Natural killer cell (primary cell): ENCODE measurements around the gene SLU7. TPM values are rescaled to one million over a fixed set of nuclear protein-coding genes. Genes with fewer than 3 reads are reported as not detected.

Experiments used
- ATAC-seq, 3 donors: fragments of 150-1000 bp in 2 of 3; fragments of 200-7000 bp in 1 of 3; cut with Tn5 transposase; 1 replicate in 1 of 3; 2 replicates in 2 of 3; pipeline ENCODE4 v1.10.0; 2021; ENCODE audit warnings: mild to moderate bottlenecking in 2 of 3, moderate library complexity in 2 of 3
- DNase-seq, 2 donors: peaks; one replicate each; pipeline versions ENCODE4 v3.0.0 to v3.0.0-alpha.2; 2013 to 2021; ENCODE audit warnings: mixed read lengths in 1 of 2
- H3K27ac ChIP-seq: one replicate; pipeline ENCODE4 v1.5.1; 2013; ENCODE audit warnings: mild to moderate bottlenecking, low read length
- H3K27me3 ChIP-seq: one replicate; pipeline ENCODE4 v1.6.1; 2013; ENCODE audit warnings: low read length; ENCODE audit not compliant: control insufficient read depth, insufficient read depth
- H3K36me3 ChIP-seq: one replicate; pipeline ENCODE4 v1.6.1; 2013; ENCODE audit warnings: low read length; ENCODE audit not compliant: control insufficient read depth, insufficient read depth
- H3K4me1 ChIP-seq: one replicate; pipeline ENCODE4 v1.6.1; 2013; ENCODE audit warnings: low read length; ENCODE audit not compliant: control insufficient read depth, insufficient read depth
- H3K4me3 ChIP-seq: one replicate; pipeline ENCODE4 v1.5.1; 2013; ENCODE audit warnings: low read length
- H3K9me3 ChIP-seq: one replicate; pipeline ENCODE4 v1.6.1; 2013; ENCODE audit warnings: low read length; ENCODE audit not compliant: control insufficient read depth, insufficient read depth
- H3K27ac Mint-ChIP-seq, 2 donors: one replicate each; pipeline ENCODE4 v1.8.0; 2022; ENCODE audit warnings: mild to moderate bottlenecking in 2 of 2, mixed read lengths in 2 of 2, moderate library complexity in 1 of 2
- H3K27me3 Mint-ChIP-seq, 2 donors: one replicate each; pipeline ENCODE4 v1.8.0; 2022; ENCODE audit warnings: low read depth in 2 of 2, mixed read lengths in 2 of 2
- H3K36me3 Mint-ChIP-seq: one replicate; pipeline ENCODE4 v1.8.0; 2022; ENCODE audit warnings: mixed read lengths
- H3K4me1 Mint-ChIP-seq, 2 donors: one replicate each; pipeline ENCODE4 v1.8.0; 2022; ENCODE audit warnings: mixed read lengths in 2 of 2
- H3K4me3 Mint-ChIP-seq: one replicate; pipeline ENCODE4 v1.8.0; 2022; ENCODE audit warnings: mild to moderate bottlenecking, moderate library complexity, mixed read lengths
- H3K9me3 Mint-ChIP-seq, 2 donors: one replicate each; pipeline ENCODE4 v1.8.0; 2022; ENCODE audit warnings: mixed read lengths in 2 of 2
- CTCF ChIP-seq: fragments of 200-600 bp; IDR thresholded peaks from one replicate; pipeline ENCODE4 v1.8.0; 2022; ENCODE audit warnings: antibody characterized with exemption
- WGBS: methylation state at CpG from one replicate; pipeline ENCODE4 v1.1.7; 2013; ENCODE audit warnings: missing lambda C conversion rate; ENCODE audit not compliant: insufficient coverage; 5-methylcytosine and 5-hydroxymethylcytosine counted together
- intact Hi-C: fragments of 100-400 bp; cut with micrococcal nuclease; formaldehyde crosslinking; loops from one replicate; pipeline ENCODE4 v1.14.2; 2022
- total RNA-seq, 4 donors: library from RNA; stranded (reverse); fragments of 120-200 nt in 1 of 4; gene quantifications; one replicate each; pipeline versions ENCODE4 v1.2.3 to v1.2.4, GENCODE V29; 2013 to 2022

SLU7 gene
- total RNA-seq, 3 donors from 2014 or later (not counting 1 experiment from before 2014, with no cell fraction given), result 114 to 143 (median 118) TPM

GRCh38 chr5:160380041-160380440 is 38.8 kb downstream of the SLU7 start:
- Mint-ChIP-seq H3K4me3 (no peak overlapping the region), H3K27me3 (peaks cover 22 to 42% of the 10 kb centered on the region in 2 donors), H3K4me1 (no peaks in the 10 kb centered on the region), H3K27ac (no peak overlapping the region), H3K36me3 (no peaks in the 10 kb centered on the region), H3K9me3 (no peaks in the 10 kb centered on the region)
- no peaks in the 10 kb centered on the region for H3K27me3 ChIP-seq
- no peak for ATAC-seq
- TF ChIP-seq CTCF, result no peak
- no peak overlapping the region for H3K4me3 ChIP-seq
- DNase-seq, result no peak
- H3K27ac ChIP-seq, result no peak overlapping the region
- intact Hi-C loops, result no loop called here
- WGBS, result 92% methylated on average over 2 of the region's 2 CpGs
- no peaks in the 10 kb centered on the region for H3K9me3 ChIP-seq
- no peaks in the 10 kb centered on the region for H3K4me1 ChIP-seq
- no peaks in the 10 kb centered on the region for H3K36me3 ChIP-seq

GRCh38 chr5:160379511-160379910 is 39.4 kb downstream of the SLU7 start:
- H3K36me3 ChIP-seq, result no peaks in the 10 kb centered on the region
- intact Hi-C loops, result no loop called here
- Mint-ChIP-seq H3K36me3 (no peaks in the 10 kb centered on the region), H3K27me3 (peaks cover 25 to 48% of the 10 kb centered on the region in 2 donors), H3K27ac (no peak overlapping the region), H3K4me1 (no peaks in the 10 kb centered on the region), H3K9me3 (no peaks in the 10 kb centered on the region), H3K4me3 (no peak overlapping the region)
- ATAC-seq (no peak), DNase-seq (no peak)
- H3K9me3 ChIP-seq, result no peaks in the 10 kb centered on the region
- TF ChIP-seq CTCF, result no peak
- H3K27me3 ChIP-seq, result no peaks in the 10 kb centered on the region
- 48% methylated on average over 4 of the region's 4 CpGs for WGBS
- no peak overlapping the region for H3K27ac ChIP-seq
- no peaks in the 10 kb centered on the region for H3K4me1 ChIP-seq
- no peak overlapping the region for H3K4me3 ChIP-seq

- Mint-ChIP-seq H3K9me3 (no peaks in the 10 kb centered on the region), H3K27me3 (peaks cover 28 to 59% of the 10 kb centered on the region in 2 donors), H3K27ac (no peak overlapping the region), H3K4me1 (no peaks in the 10 kb centered on the region), H3K36me3 (no peaks in the 10 kb centered on the region), H3K4me3 (no peak overlapping the region)
- H3K36me3 ChIP-seq, result no peaks in the 10 kb centered on the region
- no peaks in the 10 kb centered on the region for H3K9me3 ChIP-seq
- H3K27me3 ChIP-seq, result peaks cover under 1% of the 10 kb centered on the region
- no CpG with 5 or more reads among the region's 2 CpGs for WGBS
- no peak for TF ChIP-seq CTCF
- H3K27ac ChIP-seq, result no peak overlapping the region
- no peaks in the 10 kb centered on the region for H3K4me1 ChIP-seq
- H3K4me3 ChIP-seq, result no peak overlapping the region
- ATAC-seq (no peak), DNase-seq (no peak)
- intact Hi-C loops, result no loop called here
Observed at GRCh38 chr5:160378330-160378729, 40.6 kb downstream of the SLU7 start.

- Histone ChIP-seq H3K4me3 (no peak overlapping the region), H3K9me3 (no peaks in the 10 kb centered on the region), H3K27ac (no peak overlapping the region), H3K27me3 (peaks cover 3% of the 10 kb centered on the region), H3K36me3 (no peaks in the 10 kb centered on the region), H3K4me1 (no peaks in the 10 kb centered on the region)
- no peak overlapping the region for H3K4me3 Mint-ChIP-seq
- no peaks in the 10 kb centered on the region for H3K36me3 Mint-ChIP-seq
- no peak for TF ChIP-seq CTCF
- no peak for ATAC-seq
- H3K27me3 Mint-ChIP-seq, result peaks cover 32 to 66% of the 10 kb centered on the region in 2 donors
- intact Hi-C loops, result no loop called here
- H3K27ac Mint-ChIP-seq, result no peak overlapping the region
- no peaks in the 10 kb centered on the region for H3K9me3 Mint-ChIP-seq
- no peak for DNase-seq
- 88% methylated on average over 2 of the region's 5 CpGs for WGBS
- no peaks in the 10 kb centered on the region for H3K4me1 Mint-ChIP-seq
Observed at GRCh38 chr5:160377651-160378050, 41.2 kb downstream of the SLU7 start.
